CD4-positive, alpha-beta T cell (primary cell): Measurements from ENCODE around the gene TRDMT1. TPM values are rescaled to one million over a fixed set of nuclear protein-coding genes. Genes with fewer than 3 reads are reported as not detected.

Source experiments
- ATAC-seq: fragments of 200-7000 bp; cut with Tn5 transposase; one replicate; pipeline ENCODE4 v1.10.0; 2022; ENCODE audit warnings: mild to moderate bottlenecking; ENCODE audit not compliant: poor library complexity
- CTCF ChIA-PET: fragments of 350-600 bp; sonication (Branson Sonifier 250); formaldehyde crosslinking; loops from one replicate; lab custom pipeline; 2021; ENCODE audit warnings: antibody characterized with exemption, inconsistent platforms; lab: Charles Lee
- POLR2A ChIA-PET: fragments of 350-600 bp; sonication (Branson Sonifier 250); formaldehyde crosslinking; loops from one replicate; lab custom pipeline; 2021; ENCODE audit warnings: antibody characterized with exemption, inconsistent platforms; lab: Charles Lee
- DNase-seq, 14 experiments: peaks; one replicate each; pipeline ENCODE4 v3.0.0-alpha.2; 2013 to 2020; ENCODE audit warnings: mixed read lengths in 2 of 14
- H3K27ac ChIP-seq, 2 donors: one replicate each; pipeline versions ENCODE4 v1.5.1 to v1.7.0; 2013; ENCODE audit warnings: low read length in 2 of 2, low read depth in 1 of 2, mild to moderate bottlenecking in 1 of 2
- H3K27me3 ChIP-seq, 2 experiments: 1 replicate in 1 of 2; 2 replicates in 1 of 2; pipeline versions ENCODE4 v1.6.1 to v1.7.0; 2013; ENCODE audit warnings: low read length in 2 of 2, control low read depth in 1 of 2, mild to moderate bottlenecking in 1 of 2, moderate library complexity in 1 of 2; ENCODE audit not compliant: insufficient read depth in 2 of 2, control insufficient read depth in 1 of 2
- H3K36me3 ChIP-seq: one replicate; pipeline ENCODE4 v1.6.1; 2013; ENCODE audit warnings: low read length, control low read depth; ENCODE audit not compliant: insufficient read depth
- H3K4me1 ChIP-seq: one replicate; pipeline ENCODE4 v1.6.1; 2013; ENCODE audit warnings: low read length, control low read depth; ENCODE audit not compliant: insufficient read depth
- H3K4me3 ChIP-seq: one replicate; pipeline ENCODE4 v1.5.1; 2013; ENCODE audit warnings: mild to moderate bottlenecking, low read length, moderate library complexity
- H3K9me3 ChIP-seq, 2 experiments: 1 replicate in 1 of 2; 2 replicates in 1 of 2; pipeline versions ENCODE4 v1.6.1 to v1.7.0; 2013; ENCODE audit warnings: low read length in 2 of 2, mild to moderate bottlenecking in 2 of 2, control low read depth in 1 of 2, moderate library complexity in 1 of 2; ENCODE audit not compliant: control insufficient read depth in 1 of 2, insufficient read depth in 1 of 2
- H3K27ac Mint-ChIP-seq: one replicate; pipeline ENCODE4 v1.8.0; 2020; ENCODE audit warnings: mixed read lengths
- H3K27me3 Mint-ChIP-seq: one replicate; pipeline ENCODE4 v1.8.0; 2021; ENCODE audit warnings: mixed read lengths
- H3K36me3 Mint-ChIP-seq: one replicate; pipeline ENCODE4 v1.8.0; 2021; ENCODE audit warnings: low read depth, mixed read lengths
- H3K4me1 Mint-ChIP-seq: one replicate; pipeline ENCODE4 v1.8.0; 2021; ENCODE audit warnings: low read depth, mixed read lengths
- H3K4me3 Mint-ChIP-seq: one replicate; pipeline ENCODE4 v1.8.0; 2020; ENCODE audit warnings: mild to moderate bottlenecking, mixed read lengths
- H3K9me3 Mint-ChIP-seq: one replicate; pipeline ENCODE4 v1.8.0; 2020; ENCODE audit warnings: mixed read lengths
- CTCF ChIP-seq: fragments of 200-600 bp; IDR thresholded peaks from one replicate; pipeline ENCODE4 v1.8.0; 2022; ENCODE audit warnings: antibody characterized with exemption, mild to moderate bottlenecking
- intact Hi-C, 2 experiments: fragments of 100-400 bp; cut with DNase I in 1 of 2; cut with micrococcal nuclease in 1 of 2; formaldehyde crosslinking; loops; one replicate each; pipeline versions ENCODE4 v1.15.1 to v1.9.0; 2023 to 2025; cut with DNase I, micrococcal nuclease
- total RNA-seq, 174 experiments: library from RNA in 2 of 174; stranded (reverse) in 2 of 174; gene quantifications; one replicate each; pipeline ENCODE4 v1.2.3 and lab custom pipeline; 2021 to 2026

Gene TRDMT1
- total RNA-seq, 2 experiments from 2014 or later = 20.3 to 21.3 TPM

GRCh38 chr10:17217631-17218232 is 16.3 kb upstream of the TRDMT1 start:
- DNase-seq (no peak), ATAC-seq (no peak)
- peaks cover 19% of the 10 kb centered on the region for H3K36me3 Mint-ChIP-seq
- Histone ChIP-seq H3K9me3 (no peaks in the 10 kb centered on the region), H3K4me3 (no peak overlapping the region), H3K27ac (no peak overlapping the region), H3K36me3 (peaks cover 9% of the 10 kb centered on the region), H3K4me1 (peaks cover 8% of the 10 kb centered on the region), H3K27me3 (no peaks in the 10 kb centered on the region)
- TF ChIP-seq CTCF = no peak
- no peaks in the 10 kb centered on the region for H3K27me3 Mint-ChIP-seq
- peaks cover 21% of the 10 kb centered on the region for H3K4me1 Mint-ChIP-seq
- CTCF ChIA-PET = no interaction called here
- H3K27ac Mint-ChIP-seq = peak overlapping the region; percentile 25
- POLR2A ChIA-PET = no interaction called here
- intact Hi-C loops = no loop called here
- H3K9me3 Mint-ChIP-seq = no peaks in the 10 kb centered on the region
- H3K4me3 Mint-ChIP-seq = no peak overlapping the region

- intact Hi-C loops = no loop called here
These were observed 15.5 kb upstream of the TRDMT1 start for GRCh38 chr10:17216901-17217395.

GRCh38 chr10:17216217-17216900 is 14.9 kb upstream of the TRDMT1 start:
- ChIA-PET CTCF (interaction anchor here (1.0 to 1.9 kb wide), 2 partner anchors 10 to 14 kb away, joined by 4 to 7 read pairs; no protein-coding TSS in a partner anchor), POLR2A (interaction anchor here (1.2 kb wide), 1 partner anchor 13 kb away, joined by 5 read pairs; no protein-coding TSS in a partner anchor)
- H3K27ac Mint-ChIP-seq = peak overlapping the region; percentile 79
- Histone ChIP-seq H3K9me3 (no peaks in the 10 kb centered on the region), H3K27me3 (no peaks in the 10 kb centered on the region), H3K4me1 (peaks cover 8% of the 10 kb centered on the region), H3K27ac (peak overlapping the region; percentile 61 to 81), H3K36me3 (peaks cover 9% of the 10 kb centered on the region), H3K4me3 (no peak overlapping the region)
- intact Hi-C loops = no loop called here
- no peak overlapping the region for H3K4me3 Mint-ChIP-seq
- peak; percentile 89 for ATAC-seq
- peaks cover 20% of the 10 kb centered on the region for H3K4me1 Mint-ChIP-seq
- no peaks in the 10 kb centered on the region for H3K27me3 Mint-ChIP-seq
- H3K36me3 Mint-ChIP-seq = peaks cover 24% of the 10 kb centered on the region
- no peaks in the 10 kb centered on the region for H3K9me3 Mint-ChIP-seq
- peak in 4 of 14 experiments; percentile 30 to 82 (median 74) for DNase-seq
- no peak for TF ChIP-seq CTCF

More at GRCh38 chr10:17216901-17217395, 15.5 kb upstream of the TRDMT1 start:
- H3K36me3 Mint-ChIP-seq = peaks cover 24% of the 10 kb centered on the region
- H3K9me3 ChIP-seq = no peaks in the 10 kb centered on the region
- no peak overlapping the region for H3K4me3 Mint-ChIP-seq
- H3K27ac Mint-ChIP-seq = peak overlapping the region; percentile 79
- peak overlapping the region; percentile 61 to 81 for H3K27ac ChIP-seq
- ChIA-PET POLR2A (interaction anchor here (1.2 kb wide), 1 partner anchor 12 kb away, joined by 5 read pairs; no protein-coding TSS in a partner anchor), CTCF (no interaction called here)
- DNase-seq (no peak), ATAC-seq (no peak)
- peaks cover 20% of the 10 kb centered on the region for H3K4me1 Mint-ChIP-seq
- peaks cover 9% of the 10 kb centered on the region for H3K36me3 ChIP-seq
- peaks cover 8% of the 10 kb centered on the region for H3K4me1 ChIP-seq
- H3K9me3 Mint-ChIP-seq = no peaks in the 10 kb centered on the region
- no peak overlapping the region for H3K4me3 ChIP-seq
- no peak for TF ChIP-seq CTCF
- no peaks in the 10 kb centered on the region for H3K27me3 Mint-ChIP-seq
- no peaks in the 10 kb centered on the region for H3K27me3 ChIP-seq
